SK-N-SH (cell line): ENCODE measurements around the gene SEMA3A. TPM values are rescaled to one million over a fixed set of nuclear protein-coding genes. Genes with fewer than 3 reads are reported as not detected.
A peak's percentile ranks its signal among the peaks of the same experiment; 100 is the strongest.

Experiments
- CTCF ChIA-PET: fragments of 300-600, 350-600 bp; formaldehyde crosslinking; extraction: SDS; loops from one replicate; lab custom pipeline; 2021; lab: Yijun Ruan, JAX
- POLR2A ChIA-PET: fragments of 350-600 bp; sonication (Branson Sonifier 250); formaldehyde crosslinking; extraction: SDS; loops from one replicate; lab custom pipeline; 2020; ENCODE audit warnings: antibody characterized with exemption, inconsistent platforms; lab: Yijun Ruan, JAX
- DNase-seq: peaks from one replicate; pipeline ENCODE4 v3.0.0; 2012
- H2AFZ ChIP-seq: fragments of 200-600 bp; sonication (generic); 2 replicates; pipeline ENCODE4 v1.8.1; 2016; ENCODE audit warnings: antibody characterized with exemption, mild to moderate bottlenecking, low read depth
- H3F3A ChIP-seq: fragments of 200-600 bp; sonication (generic); replicated peaks from 2 replicates; pipeline ENCODE3; 2016; ENCODE audit warnings: antibody characterized with exemption, mild to moderate bottlenecking; ENCODE audit not compliant: insufficient read depth
- H3K27ac ChIP-seq, 2 experiments: fragments of 200-500 bp in 1 of 2; fragments of 200-600 bp in 1 of 2; sonication (Bioruptor generic) in 1 of 2; sonication (generic), shearing (Covaris generic) in 1 of 2; 2 replicates each; pipeline versions ENCODE4 v1.5.1 to v1.6.1; 2014 to 2016; ENCODE audit warnings: low read depth in 2 of 2, inconsistent platforms in 1 of 2, low read length in 1 of 2, mild to moderate bottlenecking in 1 of 2, mixed read lengths in 1 of 2
- H3K27me3 ChIP-seq: fragments of 200-600 bp; sonication (generic), shearing (Covaris generic); 2 replicates; pipeline ENCODE4 v1.6.1; 2016; ENCODE audit warnings: mixed run types; ENCODE audit not compliant: insufficient read depth
- H3K36me3 ChIP-seq, 2 experiments: fragments of 200-500 bp in 1 of 2; fragments of 200-600 bp in 1 of 2; sonication (Bioruptor generic) in 1 of 2; sonication (generic) in 1 of 2; replicated peaks in 1 of 2; 2 replicates each; pipeline versions ENCODE3 to v1.5.1; 2014 to 2016; ENCODE audit warnings: low read length in 1 of 2, mild to moderate bottlenecking in 1 of 2; ENCODE audit not compliant: insufficient read depth in 2 of 2, control insufficient read depth in 1 of 2
- H3K4me1 ChIP-seq, 2 experiments: fragments of 200-500 bp in 1 of 2; fragments of 200-600 bp in 1 of 2; sonication (Bioruptor generic) in 1 of 2; sonication (generic), shearing (Covaris generic) in 1 of 2; 2 replicates each; pipeline versions ENCODE4 v1.5.1 to v1.6.1; 2014 to 2016; ENCODE audit warnings: low read depth in 1 of 2, low read length in 1 of 2, mixed run types in 1 of 2; ENCODE audit not compliant: insufficient read depth in 2 of 2, control insufficient read depth in 1 of 2
- H3K4me2 ChIP-seq: fragments of 200-600 bp; sonication (generic), shearing (Covaris generic); 2 replicates; pipeline ENCODE4 v1.6.1; 2017; ENCODE audit warnings: mixed run types
- H3K4me3 ChIP-seq, 2 experiments: fragments of 200-500 bp in 1 of 2; fragments of 200-600 bp in 1 of 2; sonication (Bioruptor generic) in 1 of 2; sonication (generic), shearing (Covaris generic) in 1 of 2; 2 replicates each; pipeline versions ENCODE4 v1.5.1 to v1.8.1; 2014 to 2016; ENCODE audit warnings: low read depth in 2 of 2, inconsistent platforms in 1 of 2, low read length in 1 of 2, mild to moderate bottlenecking in 1 of 2, mixed read lengths in 1 of 2, moderate library complexity in 1 of 2
- H3K79me2 ChIP-seq: fragments of 200-600 bp; sonication (generic); 2 replicates; pipeline ENCODE4 v1.8.1; 2017; ENCODE audit warnings: mild to moderate bottlenecking; ENCODE audit not compliant: insufficient read depth
- H3K9ac ChIP-seq: fragments of 200-600 bp; sonication (generic); 2 replicates; pipeline ENCODE4 v1.6.1; 2017; ENCODE audit warnings: mixed run types
- H3K9me2 ChIP-seq: fragments of 200-600 bp; sonication (generic); 2 replicates; pipeline ENCODE4 v1.6.1; 2017; ENCODE audit warnings: mixed run types
- H3K9me3 ChIP-seq: fragments of 200-600 bp; sonication (generic); 2 replicates; pipeline ENCODE4 v1.6.1; 2017; ENCODE audit warnings: mixed run types, mild to moderate bottlenecking, moderate library complexity
- H4K20me1 ChIP-seq: fragments of 200-600 bp; sonication (generic); 2 replicates; pipeline ENCODE4 v1.6.1; 2017; ENCODE audit warnings: mild to moderate bottlenecking, mixed run types; ENCODE audit not compliant: insufficient read depth
- CHD2 ChIP-seq: fragments of 150-350 bp; IDR thresholded peaks from 2 replicates; pipeline ENCODE4 v1.6.1; 2018; ENCODE audit warnings: low read length; ENCODE audit not compliant: partially characterized antibody
- ELF1 ChIP-seq: IDR thresholded peaks from 2 replicates; pipeline ENCODE4 v1.4.0; 2012
- EP300 ChIP-seq, 2 experiments: IDR thresholded peaks; 2 replicates each; pipeline versions ENCODE4 v1.4.0 to v1.6.1; 2012; ENCODE audit warnings: borderline replicate concordance in 1 of 2, low read depth in 1 of 2, low read length in 1 of 2
- FOSL2 ChIP-seq: IDR thresholded peaks from 2 replicates; pipeline ENCODE4 v1.4.0; 2012; ENCODE audit warnings: low read depth, mild to moderate bottlenecking, moderate library complexity, borderline replicate concordance
- FOXJ3 ChIP-seq: sonication (generic); formaldehyde crosslinking; IDR thresholded peaks from 2 replicates; pipeline ENCODE4 v1.5.1; 2020; ENCODE audit warnings: mild to moderate bottlenecking, missing genetic modification reagents
- FOXM1 ChIP-seq: IDR thresholded peaks from 2 replicates; pipeline ENCODE4 v1.4.0; 2012; ENCODE audit warnings: low read depth, mild to moderate bottlenecking
- GATA2 ChIP-seq: sonication (generic); formaldehyde crosslinking; IDR thresholded peaks from 2 replicates; pipeline ENCODE4 v1.5.0; 2020; ENCODE audit warnings: mild to moderate bottlenecking, missing genetic modification reagents
- MAX ChIP-seq: IDR thresholded peaks from 2 replicates; pipeline ENCODE4 v1.4.0; 2012; ENCODE audit warnings: low read depth
- NRF1 ChIP-seq: IDR thresholded peaks from 2 replicates; pipeline ENCODE4 v1.6.1; 2012; ENCODE audit warnings: low read depth, mild to moderate bottlenecking, low read length
- RAD21 ChIP-seq: IDR thresholded peaks from 2 replicates; pipeline ENCODE4 v1.6.1; 2012; ENCODE audit warnings: mild to moderate bottlenecking, low read length
- RCOR1 ChIP-seq: fragments of 150-350 bp; IDR thresholded peaks from 2 replicates; pipeline ENCODE4 v1.6.1; 2017; ENCODE audit warnings: antibody characterized with exemption, low read length
- REST ChIP-seq: IDR thresholded peaks from 2 replicates; pipeline ENCODE4 v1.6.1; 2012; ENCODE audit warnings: mild to moderate bottlenecking, low read depth, low read length, moderate library complexity
- RXRA ChIP-seq: IDR thresholded peaks from 2 replicates; pipeline ENCODE4 v1.4.0; 2012; ENCODE audit warnings: low read depth, mild to moderate bottlenecking, borderline replicate concordance
- SIN3A ChIP-seq: IDR thresholded peaks from 2 replicates; pipeline ENCODE4 v1.6.1; 2012; ENCODE audit warnings: low read depth, mild to moderate bottlenecking, low read length, moderate library complexity, borderline replicate concordance
- TAF1 ChIP-seq: IDR thresholded peaks from 2 replicates; pipeline ENCODE4 v1.6.1; 2012; ENCODE audit warnings: low read depth, mild to moderate bottlenecking, low read length, moderate library complexity, borderline replicate concordance
- TCF12 ChIP-seq: IDR thresholded peaks from 2 replicates; pipeline ENCODE4 v1.4.0; 2012
- USF2 ChIP-seq: fragments of 150-350 bp; IDR thresholded peaks from 2 replicates; pipeline ENCODE4 v1.6.1; 2017; ENCODE audit warnings: antibody characterized with exemption, low read length, low read depth, borderline replicate concordance
- WGBS: methylation state at CpG from one replicate; pipeline ENCODE4 v1.1.6; 2017; ENCODE audit warnings: low lambda C conversion rate; 5-methylcytosine and 5-hydroxymethylcytosine counted together
- polyA plus RNA-seq, 3 experiments: library from polyadenylated mRNA; depleted of rRNA; stranded (reverse); fragments of >200 nt; gene quantifications; 2 replicates each; pipeline ENCODE4 v1.2.3, GENCODE V29; 2012
- TF ChIP-seq, protein P1 (sequence below): fragments of 200-600 bp; sonication (generic); IDR thresholded peaks from 2 replicates; pipeline ENCODE4 v1.6.1; 2017; ENCODE audit warnings: antibody characterized with exemption, mild to moderate bottlenecking, moderate library complexity
- TF ChIP-seq, protein P2 (sequence below): IDR thresholded peaks from 2 replicates; pipeline ENCODE4; 2012
- TF ChIP-seq, protein P3 (sequence below): IDR thresholded peaks from 2 replicates; pipeline ENCODE4 v1.4.0; 2012; ENCODE audit warnings: low read depth, borderline replicate concordance

SEMA3A gene
- polyA plus RNA-seq, 1 of the 3 experiments (the other 2 are of a cell fraction), result 15.9 TPM

GRCh38 chr7:84022684-84023308, 171.8 kb downstream of the SEMA3A start:
- WGBS, result 82% methylated on average over 5 of the region's 5 CpGs
- ChIA-PET CTCF (interaction anchor here (0.8 to 1.2 kb wide), 2 partner anchors 19 to 87 kb away, joined by 3 to 4 read pairs; no protein-coding TSS in a partner anchor), POLR2A (no interaction called here)
- no peak overlapping the region for H3K4me2 ChIP-seq
- H3F3A ChIP-seq, result peaks cover 30% of the 10 kb centered on the region
- H3K4me1 ChIP-seq, result peaks cover 0 to 27% of the 10 kb centered on the region in 2 experiments; a peak in 2 of 4 replicates
- H4K20me1 ChIP-seq, result no peaks in the 10 kb centered on the region
- no peak overlapping the region for H2AFZ ChIP-seq
- H3K27ac ChIP-seq, result peak overlapping the region in 1 of 2 experiments; percentile 72; a peak in 2 of 4 replicates
- DNase-seq, result no peak
- H3K36me3 ChIP-seq, result no peaks in the 10 kb centered on the region
- H3K4me3 ChIP-seq, result no peak overlapping the region
- no peaks in the 10 kb centered on the region for H3K9me2 ChIP-seq
- no peaks in the 10 kb centered on the region for H3K27me3 ChIP-seq
- no peak for TF ChIP-seq FOXM1
- TF ChIP-seq, protein P1, sequence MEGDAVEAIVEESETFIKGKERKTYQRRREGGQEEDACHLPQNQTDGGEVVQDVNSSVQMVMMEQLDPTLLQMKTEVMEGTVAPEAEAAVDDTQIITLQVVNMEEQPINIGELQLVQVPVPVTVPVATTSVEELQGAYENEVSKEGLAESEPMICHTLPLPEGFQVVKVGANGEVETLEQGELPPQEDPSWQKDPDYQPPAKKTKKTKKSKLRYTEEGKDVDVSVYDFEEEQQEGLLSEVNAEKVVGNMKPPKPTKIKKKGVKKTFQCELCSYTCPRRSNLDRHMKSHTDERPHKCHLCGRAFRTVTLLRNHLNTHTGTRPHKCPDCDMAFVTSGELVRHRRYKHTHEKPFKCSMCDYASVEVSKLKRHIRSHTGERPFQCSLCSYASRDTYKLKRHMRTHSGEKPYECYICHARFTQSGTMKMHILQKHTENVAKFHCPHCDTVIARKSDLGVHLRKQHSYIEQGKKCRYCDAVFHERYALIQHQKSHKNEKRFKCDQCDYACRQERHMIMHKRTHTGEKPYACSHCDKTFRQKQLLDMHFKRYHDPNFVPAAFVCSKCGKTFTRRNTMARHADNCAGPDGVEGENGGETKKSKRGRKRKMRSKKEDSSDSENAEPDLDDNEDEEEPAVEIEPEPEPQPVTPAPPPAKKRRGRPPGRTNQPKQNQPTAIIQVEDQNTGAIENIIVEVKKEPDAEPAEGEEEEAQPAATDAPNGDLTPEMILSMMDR, result no peak
- TF ChIP-seq ELF1, result no peak
- no peak for TF ChIP-seq FOXJ3 (CRISPR knock-in tag)
- TF ChIP-seq, protein P2, sequence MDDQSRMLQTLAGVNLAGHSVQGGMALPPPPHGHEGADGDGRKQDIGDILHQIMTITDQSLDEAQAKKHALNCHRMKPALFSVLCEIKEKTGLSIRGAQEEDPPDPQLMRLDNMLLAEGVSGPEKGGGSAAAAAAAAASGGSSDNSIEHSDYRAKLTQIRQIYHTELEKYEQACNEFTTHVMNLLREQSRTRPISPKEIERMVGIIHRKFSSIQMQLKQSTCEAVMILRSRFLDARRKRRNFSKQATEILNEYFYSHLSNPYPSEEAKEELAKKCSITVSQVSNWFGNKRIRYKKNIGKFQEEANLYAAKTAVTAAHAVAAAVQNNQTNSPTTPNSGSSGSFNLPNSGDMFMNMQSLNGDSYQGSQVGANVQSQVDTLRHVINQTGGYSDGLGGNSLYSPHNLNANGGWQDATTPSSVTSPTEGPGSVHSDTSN, result no peak
- TF ChIP-seq CHD2, result no peak
- TF ChIP-seq EP300 (IDR thresholded peaks at IDR 0.05; ENCODE audit: borderline replicate concordance in 1 of 2, low read depth in 1 of 2, low read length in 1 of 2), result no peak
- TF ChIP-seq REST, result no peak
- no peak for TF ChIP-seq SIN3A
- TF ChIP-seq RXRA, result no peak
- TF ChIP-seq GATA2 (CRISPR knock-in tag), result no peak
- TF ChIP-seq RAD21, result no peak
- TF ChIP-seq MAX, result no peak
- TF ChIP-seq NRF1, result no peak
- TF ChIP-seq TCF12, result no peak
- TF ChIP-seq, protein P3, sequence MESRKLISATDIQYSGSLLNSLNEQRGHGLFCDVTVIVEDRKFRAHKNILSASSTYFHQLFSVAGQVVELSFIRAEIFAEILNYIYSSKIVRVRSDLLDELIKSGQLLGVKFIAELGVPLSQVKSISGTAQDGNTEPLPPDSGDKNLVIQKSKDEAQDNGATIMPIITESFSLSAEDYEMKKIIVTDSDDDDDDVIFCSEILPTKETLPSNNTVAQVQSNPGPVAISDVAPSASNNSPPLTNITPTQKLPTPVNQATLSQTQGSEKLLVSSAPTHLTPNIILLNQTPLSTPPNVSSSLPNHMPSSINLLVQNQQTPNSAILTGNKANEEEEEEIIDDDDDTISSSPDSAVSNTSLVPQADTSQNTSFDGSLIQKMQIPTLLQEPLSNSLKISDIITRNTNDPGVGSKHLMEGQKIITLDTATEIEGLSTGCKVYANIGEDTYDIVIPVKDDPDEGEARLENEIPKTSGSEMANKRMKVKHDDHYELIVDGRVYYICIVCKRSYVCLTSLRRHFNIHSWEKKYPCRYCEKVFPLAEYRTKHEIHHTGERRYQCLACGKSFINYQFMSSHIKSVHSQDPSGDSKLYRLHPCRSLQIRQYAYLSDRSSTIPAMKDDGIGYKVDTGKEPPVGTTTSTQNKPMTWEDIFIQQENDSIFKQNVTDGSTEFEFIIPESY, result no peak
- no peak for TF ChIP-seq FOSL2
- TF ChIP-seq RCOR1, result no peak
- TF ChIP-seq TAF1, result no peak
- TF ChIP-seq USF2, result no peak
- no peaks in the 10 kb centered on the region for H3K79me2 ChIP-seq
- no peaks in the 10 kb centered on the region for H3K9me3 ChIP-seq
- 0 out of 2 replicates have a peak overlapping the region, but pooled peaks have one; percentile 4 for H3K9ac ChIP-seq
